Calu3 (cell line): ENCODE measurements around the gene C9orf78. TPM values are rescaled to one million over a fixed set of nuclear protein-coding genes. Genes with fewer than 3 reads are reported as not detected.
"Not testable (repeated sequence)": the region's sequence is repeated elsewhere in the genome, so short reads cannot be mapped to it uniquely, and the experiment has no call there.

ENCODE experiments used
- BruUV-seq: library from RNA; stranded (reverse); fragments of 400-500 nt; replicated peaks from 2 replicates; lab custom pipeline; 2021; lab: Mats Ljungman, UMichigan
- CTCF ChIA-PET: fragments of 300-600 bp; sonication (Branson Sonifier 250); formaldehyde crosslinking; loops from one replicate; lab custom pipeline; 2022; ENCODE audit warnings: antibody characterized with exemption; lab: Charles Lee
- DNase-seq: peaks from one replicate; pipeline ENCODE4 v3.0.0; 2022
- H3K27ac Mint-ChIP-seq: one replicate; pipeline ENCODE4 v1.8.0; 2022; ENCODE audit warnings: mixed read lengths; ENCODE audit not compliant: unreplicated experiment
- H3K27me3 Mint-ChIP-seq: one replicate; pipeline ENCODE4 v1.8.0; 2022; ENCODE audit warnings: mixed read lengths; ENCODE audit not compliant: unreplicated experiment
- H3K36me3 Mint-ChIP-seq: one replicate; pipeline ENCODE4 v1.8.0; 2022; ENCODE audit warnings: mild to moderate bottlenecking, moderate library complexity, mixed read lengths; ENCODE audit not compliant: insufficient read depth, unreplicated experiment
- H3K4me1 Mint-ChIP-seq: one replicate; pipeline ENCODE4 v1.8.0; 2022; ENCODE audit warnings: mild to moderate bottlenecking, low read depth, mixed read lengths; ENCODE audit not compliant: unreplicated experiment
- H3K4me3 Mint-ChIP-seq: one replicate; pipeline ENCODE4 v1.8.0; 2022; ENCODE audit warnings: mild to moderate bottlenecking, low read depth, moderate library complexity, mixed read lengths; ENCODE audit not compliant: unreplicated experiment
- H3K9me3 Mint-ChIP-seq: one replicate; pipeline ENCODE4 v1.8.0; 2022; ENCODE audit warnings: low read depth, mixed read lengths; ENCODE audit not compliant: unreplicated experiment
- CTCF ChIP-seq: fragments of 200-600 bp; IDR thresholded peaks from one replicate; pipeline ENCODE4 v1.8.0; 2022; ENCODE audit warnings: antibody characterized with exemption; ENCODE audit not compliant: unreplicated experiment
- intact Hi-C: fragments of 100-400 bp; cut with micrococcal nuclease; formaldehyde crosslinking; loops from one replicate; pipeline ENCODE4 v1.10.0; 2022; ENCODE audit not compliant: unreplicated experiment
- total RNA-seq: library from RNA; stranded (reverse); gene quantifications from 2 replicates; pipeline ENCODE4 v1.2.3, GENCODE V29; 2022

The C9orf78 gene
- total RNA-seq, 1 experiment from 2014 or later: 24.5 TPM

GRCh38 chr9:129786481-129786880 is 48.6 kb downstream of the C9orf78 start:
- no peak for DNase-seq
- H3K27ac Mint-ChIP-seq: no peak overlapping the region
- H3K4me1 Mint-ChIP-seq: no peaks in the 10 kb centered on the region
- BruUV-seq: no TSS peak
- no peak for TF ChIP-seq CTCF
- CTCF ChIA-PET: interaction anchor here (0.7 kb wide), 1 partner anchor 970 kb away, joined by 3 read pairs; no protein-coding TSS in a partner anchor
- H3K27me3 Mint-ChIP-seq: peaks cover 46% of the 10 kb centered on the region
- intact Hi-C loops: no loop called here
- H3K36me3 Mint-ChIP-seq: no peaks in the 10 kb centered on the region
- H3K9me3 Mint-ChIP-seq: no peaks in the 10 kb centered on the region
- H3K4me3 Mint-ChIP-seq: no peak overlapping the region

- Mint-ChIP-seq H3K9me3 (no peaks in the 10 kb centered on the region), H3K36me3 (no peaks in the 10 kb centered on the region), H3K4me3 (no peak overlapping the region), H3K27me3 (peaks cover 46% of the 10 kb centered on the region), H3K4me1 (no peaks in the 10 kb centered on the region), H3K27ac (no peak overlapping the region)
- no TSS peak for BruUV-seq
- TF ChIP-seq CTCF: no peak
- CTCF ChIA-PET: interaction anchor here (0.7 kb wide), 1 partner anchor 971 kb away, joined by 3 read pairs; no protein-coding TSS in a partner anchor
- no peak for DNase-seq
- intact Hi-C loops: no loop called here
Observed at GRCh38 chr9:129785866-129786265, 49.2 kb downstream of the C9orf78 start.

- H3K27ac Mint-ChIP-seq, H3K4me3 Mint-ChIP-seq, H3K36me3 Mint-ChIP-seq, intact Hi-C loops, H3K9me3 Mint-ChIP-seq, BruUV-seq, DNase-seq, H3K4me1 Mint-ChIP-seq: not testable (repeated sequence)
- peaks cover 46% of the 10 kb centered on the region for H3K27me3 Mint-ChIP-seq
- CTCF ChIA-PET: interaction anchor here (1.2 kb wide), 1 partner anchor 48 kb away, joined by 5 read pairs; no protein-coding TSS in a partner anchor
Observed at GRCh38 chr9:129784970-129785369, 50.1 kb downstream of the C9orf78 start.

- Mint-ChIP-seq H3K36me3 (no peaks in the 10 kb centered on the region), H3K9me3 (no peaks in the 10 kb centered on the region), H3K27me3 (peaks cover 40% of the 10 kb centered on the region), H3K27ac (no peak overlapping the region), H3K4me1 (no peaks in the 10 kb centered on the region), H3K4me3 (no peak overlapping the region)
- TF ChIP-seq CTCF: peak; percentile 66
- intact Hi-C loops: loop anchor here (2.0 kb wide), 1 partner anchor 45 kb away; no protein-coding TSS in a partner anchor
- DNase-seq: peak; percentile 71
- BruUV-seq: no TSS peak
- CTCF ChIA-PET: interaction anchor here (0.7 to 1.2 kb wide), 2 partner anchors 47 to 137 kb away, joined by 3 to 5 read pairs; no protein-coding TSS in a partner anchor
Observed at GRCh38 chr9:129783516-129784361, 51.3 kb downstream of the C9orf78 start.
